A549 (cell line): ENCODE data around the gene NHLH1.

Experiments used
- CEBPB ChIP-seq, 2 experiments: fragments of >200 bp in 1 of 2; sonication (Bioruptor Twin) in 1 of 2; formaldehyde crosslinking in 1 of 2; IDR thresholded peaks; 2 replicates each; pipeline ENCODE4 v1.6.1; 2012 to 2016
- CTCF ChIP-seq: fragments of >200 bp; sonication (Bioruptor Twin); formaldehyde crosslinking; IDR thresholded peaks from 3 replicates; pipeline ENCODE4 v1.5.1; 2016
- EHF ChIP-seq: fragments of 250-450 bp; sonication (Bioruptor Pico); IDR thresholded peaks from 2 replicates; pipeline ENCODE4 v1.5.0; 2020; ENCODE audit warnings: mild to moderate bottlenecking
- EHMT2 ChIP-seq: fragments of 200-600 bp; sonication (generic); IDR thresholded peaks from 2 replicates; pipeline ENCODE4 v1.6.1; 2016; ENCODE audit warnings: antibody characterized with exemption, low read depth, mild to moderate bottlenecking, moderate library complexity
- EP300 ChIP-seq, 2 experiments: fragments of >200 bp; sonication (Bioruptor Twin); formaldehyde crosslinking; IDR thresholded peaks; 2 replicates in 1 of 2; 3 replicates in 1 of 2; pipeline ENCODE4 v1.6.1; 2016 to 2017
- JUN ChIP-seq, 2 experiments: fragments of >200 bp; sonication (Bioruptor Twin); formaldehyde crosslinking; IDR thresholded peaks; 2 replicates in 1 of 2; 3 replicates in 1 of 2; pipeline ENCODE4 v1.6.1; 2016 to 2017
- MAFK ChIP-seq: fragments of 450-650 bp; IDR thresholded peaks from 2 replicates; pipeline ENCODE4 v1.6.1; 2014; ENCODE audit not compliant: partially characterized antibody
- POLR2A ChIP-seq: IDR thresholded peaks from 2 replicates; pipeline ENCODE4 v1.6.1; 2012; ENCODE audit warnings: mild to moderate bottlenecking, low read length
- POLR2AphosphoS2 ChIP-seq: conservative IDR thresholded peaks from 2 replicates; pipeline ENCODE4 v1.6.1; 2012; ENCODE audit warnings: low read length, improper control_type of control experiment, inconsistent platforms
- RAD21 ChIP-seq, 2 experiments: fragments of >200 bp in 1 of 2; sonication (Bioruptor Twin) in 1 of 2; formaldehyde crosslinking in 1 of 2; IDR thresholded peaks in 1 of 2; conservative IDR thresholded peaks in 1 of 2; 2 replicates in 1 of 2; 3 replicates in 1 of 2; pipeline ENCODE4 v1.6.1; 2012 to 2018; ENCODE audit warnings: inconsistent platforms in 1 of 2
- ZC3H11A ChIP-seq: fragments of 450-650 bp; IDR thresholded peaks from 2 replicates; pipeline ENCODE4 v1.6.1; 2014; ENCODE audit warnings: antibody characterized with exemption, mild to moderate bottlenecking
- ZNF302 ChIP-seq: fragments of 250-450 bp; sonication (Bioruptor Pico); IDR thresholded peaks from 2 replicates; pipeline ENCODE4 v1.9.0; 2021; ENCODE audit warnings: inconsistent platforms, mild to moderate bottlenecking, moderate library complexity
- TF ChIP-seq, protein P1 (sequence below): fragments of 200-600 bp; sonication (generic); IDR thresholded peaks from 2 replicates; pipeline ENCODE4 v1.6.1; 2016; ENCODE audit warnings: antibody characterized with exemption, mild to moderate bottlenecking, moderate library complexity

GRCh38 chr1:160421881-160422280 lies 55.0 kb downstream of the NHLH1 start:
- TF ChIP-seq POLR2A (no peak), MAFK (no peak), EHMT2 (no peak), CTCF (no peak), ZNF302 (CRISPR knock-in tag) (no peak), RAD21 (conservative IDR thresholded peaks at IDR 0.05 in 1 of 2, IDR thresholded peaks at IDR 0.05 in 1 of 2) (no peak), POLR2AphosphoS2 (no peak), EP300 (IDR thresholded peaks at IDR 0.05) (no peak), EHF (CRISPR knock-in tag) (no peak), CEBPB (IDR thresholded peaks at IDR 0.05) (no peak), ZC3H11A (no peak), JUN (IDR thresholded peaks at IDR 0.05) (no peak)
- TF ChIP-seq, protein P1, sequence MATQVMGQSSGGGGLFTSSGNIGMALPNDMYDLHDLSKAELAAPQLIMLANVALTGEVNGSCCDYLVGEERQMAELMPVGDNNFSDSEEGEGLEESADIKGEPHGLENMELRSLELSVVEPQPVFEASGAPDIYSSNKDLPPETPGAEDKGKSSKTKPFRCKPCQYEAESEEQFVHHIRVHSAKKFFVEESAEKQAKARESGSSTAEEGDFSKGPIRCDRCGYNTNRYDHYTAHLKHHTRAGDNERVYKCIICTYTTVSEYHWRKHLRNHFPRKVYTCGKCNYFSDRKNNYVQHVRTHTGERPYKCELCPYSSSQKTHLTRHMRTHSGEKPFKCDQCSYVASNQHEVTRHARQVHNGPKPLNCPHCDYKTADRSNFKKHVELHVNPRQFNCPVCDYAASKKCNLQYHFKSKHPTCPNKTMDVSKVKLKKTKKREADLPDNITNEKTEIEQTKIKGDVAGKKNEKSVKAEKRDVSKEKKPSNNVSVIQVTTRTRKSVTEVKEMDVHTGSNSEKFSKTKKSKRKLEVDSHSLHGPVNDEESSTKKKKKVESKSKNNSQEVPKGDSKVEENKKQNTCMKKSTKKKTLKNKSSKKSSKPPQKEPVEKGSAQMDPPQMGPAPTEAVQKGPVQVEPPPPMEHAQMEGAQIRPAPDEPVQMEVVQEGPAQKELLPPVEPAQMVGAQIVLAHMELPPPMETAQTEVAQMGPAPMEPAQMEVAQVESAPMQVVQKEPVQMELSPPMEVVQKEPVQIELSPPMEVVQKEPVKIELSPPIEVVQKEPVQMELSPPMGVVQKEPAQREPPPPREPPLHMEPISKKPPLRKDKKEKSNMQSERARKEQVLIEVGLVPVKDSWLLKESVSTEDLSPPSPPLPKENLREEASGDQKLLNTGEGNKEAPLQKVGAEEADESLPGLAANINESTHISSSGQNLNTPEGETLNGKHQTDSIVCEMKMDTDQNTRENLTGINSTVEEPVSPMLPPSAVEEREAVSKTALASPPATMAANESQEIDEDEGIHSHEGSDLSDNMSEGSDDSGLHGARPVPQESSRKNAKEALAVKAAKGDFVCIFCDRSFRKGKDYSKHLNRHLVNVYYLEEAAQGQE: no peak
